Measurements from ENCODE around the gene NEU1.

Gene NEU1

GRCh38 chr6:31887173-31888007 lies 24.8 kb upstream of the NEU1 start:
- DNase-seq: no peak
- Histone ChIP-seq H3K27ac (no peak overlapping the region), H3K4me3 (ENCODE audit: low read depth, low read length) (no peak overlapping the region), H3K9me3 (ENCODE audit: severe bottlenecking) (no peaks in the 10 kb centered on the region), H3K36me3 (peaks cover 96% of the 10 kb centered on the region), H3K27me3 (ENCODE audit: insufficient read depth, low read depth, severe bottlenecking) (no peaks in the 10 kb centered on the region)
- no peak for TF ChIP-seq CTCF (IDR thresholded peaks at IDR 0.05; ENCODE audit: low read depth, low read length)

- Histone ChIP-seq H3K4me3 (ENCODE audit: low read depth, low read length) (no peak overlapping the region), H3K36me3 (peaks cover 96% of the 10 kb centered on the region), H3K27me3 (ENCODE audit: insufficient read depth, low read depth, severe bottlenecking) (no peaks in the 10 kb centered on the region), H3K9me3 (ENCODE audit: severe bottlenecking) (no peaks in the 10 kb centered on the region), H3K27ac (no peak overlapping the region)
- TF ChIP-seq CTCF (IDR thresholded peaks at IDR 0.05; ENCODE audit: low read depth, low read length): no peak
- DNase-seq: no peak
Observed at GRCh38 chr6:31886541-31886991, 23.9 kb upstream of the NEU1 start.

GRCh38 chr6:31884528-31885035 lies 22.0 kb upstream of the NEU1 start:
- H3K27ac ChIP-seq: no peak overlapping the region
- no peak overlapping the region for H3K4me3 ChIP-seq (ENCODE audit: low read depth, low read length)
- H3K27me3 ChIP-seq (ENCODE audit: insufficient read depth, low read depth, severe bottlenecking): no peaks in the 10 kb centered on the region
- peaks cover 100% of the 10 kb centered on the region for H3K36me3 ChIP-seq
- DNase-seq: no peak
- no peak for TF ChIP-seq CTCF (IDR thresholded peaks at IDR 0.05; ENCODE audit: low read depth, low read length)
- no peaks in the 10 kb centered on the region for H3K9me3 ChIP-seq (ENCODE audit: severe bottlenecking)

GRCh38 chr6:31883676-31884075 lies 21.1 kb upstream of the NEU1 start:
- Histone ChIP-seq H3K27me3 (ENCODE audit: insufficient read depth, low read depth, severe bottlenecking) (no peaks in the 10 kb centered on the region), H3K27ac (peak overlapping the region; percentile 84; the same call in 1 of the 2 replicates), H3K4me3 (ENCODE audit: low read depth, low read length) (no peak overlapping the region), H3K36me3 (peaks cover 97% of the 10 kb centered on the region), H3K9me3 (ENCODE audit: severe bottlenecking) (no peaks in the 10 kb centered on the region)
- DNase-seq: no peak
- no peak for TF ChIP-seq CTCF (IDR thresholded peaks at IDR 0.05; ENCODE audit: low read depth, low read length)

GRCh38 chr6:31882344-31882743 lies 19.7 kb upstream of the NEU1 start:
- no peaks in the 10 kb centered on the region for H3K9me3 ChIP-seq (ENCODE audit: severe bottlenecking)
- H3K27ac ChIP-seq: peak overlapping the region; percentile 84
- H3K4me3 ChIP-seq (ENCODE audit: low read depth, low read length): no peak overlapping the region
- TF ChIP-seq CTCF (IDR thresholded peaks at IDR 0.05; ENCODE audit: low read depth, low read length): no peak
- DNase-seq: peak; percentile 95
- H3K27me3 ChIP-seq (ENCODE audit: insufficient read depth, low read depth, severe bottlenecking): no peaks in the 10 kb centered on the region
- peaks cover 84% of the 10 kb centered on the region for H3K36me3 ChIP-seq
